HG03442 (cell line): ENCODE measurements around the gene BRI3.

Source experiments
- ATAC-seq: cut with Tn5 transposase; IDR thresholded peaks from one replicate; pipeline ENCODE4 v1.9.1; 2021; ENCODE audit warnings: mild to moderate bottlenecking, moderate library complexity; ENCODE audit not compliant: unreplicated experiment

BRI3 gene

DNA sequence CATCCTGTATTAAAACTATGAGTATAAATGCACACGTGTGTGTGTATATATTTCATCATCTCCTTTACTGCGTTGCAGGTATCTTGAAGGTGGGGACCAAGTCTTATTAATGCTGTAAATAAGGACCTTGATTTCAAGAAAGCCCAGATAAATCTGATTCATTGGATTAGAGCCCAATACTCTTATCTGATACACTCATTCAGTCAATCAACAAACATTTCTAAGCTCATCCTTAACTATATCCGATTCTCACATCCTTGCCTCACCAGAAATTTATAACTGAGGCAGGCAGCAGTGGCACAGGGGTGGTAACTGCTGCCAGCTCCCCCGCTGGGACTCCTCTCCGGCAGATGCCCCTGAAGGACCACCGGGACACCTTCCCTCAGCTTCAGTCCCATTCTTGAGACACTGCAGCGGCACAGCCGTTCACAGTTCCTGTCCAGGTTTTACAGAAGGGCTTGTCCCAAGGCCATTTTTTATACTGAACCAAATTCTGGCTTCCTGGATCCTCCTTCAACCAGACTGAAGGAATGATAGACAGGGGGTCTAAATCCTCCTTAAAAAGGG lies 54.0 kb downstream of the BRI3 start:
- no peak for ATAC-seq

DNA sequence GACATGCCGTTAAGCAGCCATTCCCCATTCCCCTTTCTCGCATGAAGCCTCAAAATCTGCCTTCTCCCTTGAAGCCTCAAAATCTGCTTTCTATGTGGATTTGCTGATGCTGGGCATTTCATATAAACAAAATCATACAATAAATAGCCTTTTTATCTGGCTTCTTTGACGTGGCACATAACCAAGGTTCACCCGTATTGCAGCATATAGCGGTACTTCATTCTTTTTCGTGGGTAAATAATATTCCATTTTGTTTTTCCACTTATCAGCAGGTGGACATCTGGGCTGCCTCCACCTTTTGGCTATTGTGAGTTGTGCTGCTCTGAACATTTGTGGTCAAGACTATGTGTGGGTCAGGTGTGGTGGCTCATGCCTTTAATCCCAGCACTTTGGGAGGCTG lies 57.0 kb downstream of the BRI3 start:
- no peak for ATAC-seq

DNA sequence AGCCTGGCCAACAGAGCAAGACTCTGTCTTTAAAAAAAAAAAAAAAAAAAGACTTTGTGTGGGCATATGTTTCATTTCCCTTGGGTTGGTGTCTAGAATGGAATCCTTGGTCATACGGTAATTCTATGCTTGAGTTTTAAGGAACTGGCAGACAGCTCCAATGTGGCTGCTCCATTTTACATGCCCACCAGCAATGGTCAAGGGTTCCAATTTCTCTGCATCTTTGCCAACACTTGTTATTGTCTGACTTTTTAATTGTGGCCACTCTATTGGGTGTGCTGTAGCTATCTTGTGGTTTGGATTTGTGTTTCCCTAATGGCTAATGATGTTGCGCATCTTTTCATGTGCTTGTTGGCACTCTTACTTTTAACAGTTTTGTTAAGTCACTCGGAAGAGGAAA lies 57.6 kb downstream of the BRI3 start:
- ATAC-seq = no peak

DNA sequence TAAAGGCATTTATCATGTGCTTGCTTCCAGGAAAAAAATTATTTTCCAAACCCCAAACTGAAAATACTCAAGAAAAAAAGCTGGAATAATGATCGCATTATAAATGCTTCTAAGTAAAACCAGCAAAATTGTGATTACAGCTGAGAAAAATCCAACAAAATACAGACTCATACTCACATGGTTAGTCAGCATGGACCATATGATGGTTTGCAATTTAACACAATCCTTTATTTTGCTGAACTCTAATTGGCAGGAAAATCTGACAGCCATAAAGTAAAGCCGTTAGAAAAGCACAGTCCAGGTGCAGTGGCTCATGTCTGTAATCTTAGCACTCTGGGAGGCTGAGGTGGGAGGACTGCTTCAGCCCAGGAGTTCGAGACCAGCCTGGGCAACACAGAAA lies 59.6 kb downstream of the BRI3 start:
- no peak for ATAC-seq
